ENCODE results near the gene ARRB1.

GRCh38 chr11:75261902-75262361, 89.5 kb downstream of the ARRB1 start:
- TF ChIP-seq CTCF (IDR thresholded peaks at IDR 0.05; ENCODE audit: low read length) (no peak), EZH2phosphoT487 (IDR thresholded peaks at IDR 0.05; ENCODE audit: low read length) (no peak)
